GM21390 (cell line): ENCODE measurements around the gene CDC42SE2.
A peak's percentile ranks its signal among the peaks of the same experiment; 100 is the strongest.
"Not testable (repeated sequence)": the region's sequence is repeated elsewhere in the genome, so short reads cannot be mapped to it uniquely, and the experiment has no call there.

Experiments used
- ATAC-seq: cut with Tn5 transposase; IDR thresholded peaks from one replicate; pipeline ENCODE4 v1.9.1; 2021; ENCODE audit not compliant: unreplicated experiment

CDC42SE2 gene

DNA sequence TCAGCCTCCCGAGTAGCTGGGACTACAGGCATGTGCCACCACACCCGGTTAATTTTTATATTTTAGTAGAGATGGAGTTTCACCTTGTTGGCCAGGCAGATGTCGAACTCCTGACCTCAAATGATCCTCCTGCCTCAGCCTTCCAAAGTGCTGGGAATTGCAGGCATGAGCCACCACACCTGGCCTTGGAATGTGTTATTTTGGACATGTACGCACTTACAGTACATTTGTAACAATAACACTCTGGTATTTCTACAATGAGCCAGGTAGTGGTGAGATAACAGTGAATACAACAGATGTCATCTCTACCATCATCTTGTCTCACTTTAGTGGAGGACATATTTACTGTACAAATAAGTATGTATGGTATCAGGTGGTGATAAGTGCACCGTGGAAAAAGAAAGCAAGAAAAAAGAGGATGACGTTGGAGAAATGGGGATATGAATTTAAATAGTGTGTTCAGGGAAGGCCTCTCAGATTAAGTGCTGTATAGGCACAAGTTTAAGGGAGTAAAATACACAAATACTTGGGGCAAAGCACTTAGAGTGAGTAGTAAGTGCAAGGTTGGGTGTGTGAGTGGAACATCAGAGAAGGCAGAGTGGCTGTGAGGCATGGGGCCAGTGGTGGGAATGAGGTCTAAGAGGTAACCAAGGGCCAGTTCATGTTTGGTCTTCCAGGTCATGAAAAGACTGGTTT lies 100.1 kb downstream of the CDC42SE2 start:
- ATAC-seq, result no peak

DNA sequence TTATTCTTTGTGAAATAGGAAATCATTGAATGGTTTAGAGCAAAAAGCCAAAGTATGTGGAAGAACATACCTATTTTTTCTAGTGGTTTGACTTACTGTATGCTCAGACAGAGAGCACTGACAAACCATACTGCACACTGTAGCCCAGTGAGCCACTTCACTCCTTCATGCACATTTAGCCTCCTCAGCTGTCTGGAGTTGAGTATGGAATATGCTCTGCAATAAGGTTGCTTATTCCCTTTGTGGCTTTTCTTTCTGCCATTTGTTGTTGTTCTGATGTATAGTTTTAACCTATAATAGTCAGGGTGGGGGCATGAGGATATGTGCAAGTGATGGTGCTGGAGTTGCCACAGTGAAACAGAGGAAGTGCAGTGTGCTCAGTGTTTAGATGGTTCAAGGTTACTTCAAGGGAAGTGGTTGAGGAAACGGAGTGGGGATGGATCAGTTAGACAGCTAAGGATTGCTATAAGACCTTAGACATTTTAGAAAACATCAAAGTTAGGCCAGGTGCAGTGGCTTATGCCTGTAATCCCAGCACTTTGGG lies 100.7 kb downstream of the CDC42SE2 start:
- no peak for ATAC-seq

DNA sequence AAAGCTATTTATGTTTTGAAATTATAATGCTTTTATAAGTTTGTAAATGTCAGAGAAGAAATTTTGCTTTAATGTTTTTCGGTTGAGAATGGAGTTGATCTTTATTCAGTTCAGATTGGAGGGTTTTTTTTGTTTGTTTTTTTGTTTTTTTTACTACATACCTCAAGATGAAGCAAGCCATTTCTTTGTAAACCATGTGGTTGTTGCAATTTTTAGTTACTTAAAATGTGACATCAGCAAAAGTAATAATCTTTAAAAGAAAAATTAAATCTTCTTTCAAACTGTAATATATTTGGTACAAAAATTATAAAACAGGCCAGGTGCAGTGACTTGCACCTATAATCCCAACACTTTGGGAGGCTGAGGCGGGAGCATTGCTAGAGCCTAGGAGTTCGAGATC lies 102.6 kb downstream of the CDC42SE2 start:
- ATAC-seq, result no peak

DNA sequence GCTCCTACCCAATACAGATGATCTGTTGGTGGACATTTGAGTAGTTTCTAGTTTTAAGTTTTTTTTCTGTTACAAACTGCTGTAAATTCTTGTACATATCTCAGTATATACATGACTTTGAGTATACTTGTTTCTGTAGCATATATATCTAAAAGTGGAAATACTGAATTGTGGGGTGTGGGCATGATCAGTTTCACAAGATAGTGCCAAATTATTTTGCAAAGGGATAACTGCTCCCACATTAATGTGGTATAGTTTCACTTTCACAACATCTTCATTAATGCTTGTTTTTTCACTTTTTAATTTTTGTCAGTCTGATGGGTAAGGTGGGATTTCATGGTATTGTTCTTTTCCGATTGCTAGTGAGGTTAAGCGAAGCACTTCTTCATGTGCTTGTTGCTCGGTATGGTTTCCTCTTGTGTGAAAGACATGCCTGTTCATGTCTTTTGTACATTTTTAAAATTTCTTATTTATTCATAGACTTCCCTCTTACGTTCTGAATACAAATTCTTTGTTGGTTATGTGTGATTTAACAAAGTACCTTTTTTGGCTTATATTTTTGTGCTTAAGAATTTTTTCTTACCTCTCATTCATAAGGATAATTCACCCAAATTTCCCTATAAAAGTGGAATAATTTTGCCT lies 103.5 kb downstream of the CDC42SE2 start:
- ATAC-seq, result no peak

DNA sequence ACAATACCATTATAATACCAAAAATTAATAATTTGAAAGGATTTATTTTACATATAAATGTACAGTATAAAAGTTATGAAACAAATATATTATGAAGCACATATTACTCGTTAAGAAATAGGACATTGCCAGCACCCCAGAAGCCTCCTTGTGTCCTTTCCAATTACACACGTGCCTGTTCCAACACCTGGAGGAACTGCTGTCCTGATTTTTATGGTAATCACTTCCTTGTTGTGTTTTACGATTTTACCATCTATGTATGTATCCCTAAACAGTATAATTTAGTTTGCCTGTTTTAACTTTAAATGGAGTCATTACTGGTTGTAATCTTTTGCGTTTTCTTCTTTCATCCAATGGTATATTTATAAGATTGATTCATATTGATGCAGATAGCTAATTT lies 105.0 kb downstream of the CDC42SE2 start:
- ATAC-seq, result no peak

DNA sequence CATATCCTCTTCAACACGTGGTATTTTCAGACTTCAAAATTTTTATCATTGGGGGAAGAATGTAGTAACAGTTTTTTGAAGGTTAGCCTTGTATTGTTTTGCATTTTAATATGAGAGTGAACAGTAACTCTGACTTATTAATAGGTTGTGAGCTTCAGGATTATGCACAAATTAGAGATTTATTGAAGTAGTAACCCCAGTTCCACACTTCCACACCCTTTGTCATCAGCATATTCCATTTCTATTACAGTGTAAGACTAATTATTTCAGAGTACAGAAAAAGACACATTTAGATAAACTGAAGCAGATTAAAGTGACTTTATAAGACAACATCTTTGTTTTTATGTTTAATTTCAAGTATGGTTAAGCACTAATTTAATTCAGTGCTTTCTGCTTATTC lies 105.7 kb downstream of the CDC42SE2 start:
- ATAC-seq, result no peak

DNA sequence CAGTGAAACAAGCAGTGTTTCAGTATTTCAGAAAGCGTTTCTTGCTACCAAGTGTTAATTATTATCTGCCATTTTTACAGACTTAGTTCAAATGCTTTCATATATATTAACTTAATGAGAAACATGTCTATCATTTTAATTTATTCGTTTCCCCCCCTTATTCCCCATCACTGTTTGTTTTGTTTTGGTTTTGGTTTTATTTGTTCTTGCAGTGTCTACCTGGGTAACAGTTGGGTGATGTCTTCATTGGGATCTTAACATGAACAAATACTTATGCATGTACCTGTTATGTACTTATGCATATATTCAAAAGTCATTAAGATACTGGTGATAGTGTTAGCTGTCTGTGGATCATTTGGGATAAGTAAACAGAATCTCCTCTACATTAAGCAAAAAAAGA lies 108.0 kb downstream of the CDC42SE2 start:
- ATAC-seq, result no peak

DNA sequence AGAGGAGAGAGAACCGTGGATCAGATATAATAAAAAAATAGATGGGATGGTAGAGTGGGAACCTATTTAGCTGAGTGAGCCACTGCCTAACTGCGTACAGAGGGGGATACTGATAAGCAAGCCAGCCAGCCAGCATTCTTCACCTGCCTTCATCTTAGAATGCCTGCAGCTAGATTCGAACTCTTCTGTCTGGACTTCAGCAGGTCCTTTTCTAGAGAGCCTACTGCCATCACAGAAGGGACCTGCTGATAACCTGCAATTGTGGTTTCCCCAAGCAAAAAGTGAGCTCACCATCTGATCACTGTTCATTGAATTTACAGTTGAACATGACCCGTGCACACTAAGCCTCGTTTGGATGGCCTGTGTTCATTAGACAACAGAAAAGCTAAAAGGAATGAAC lies 109.4 kb downstream of the CDC42SE2 start:
- no peak for ATAC-seq

DNA sequence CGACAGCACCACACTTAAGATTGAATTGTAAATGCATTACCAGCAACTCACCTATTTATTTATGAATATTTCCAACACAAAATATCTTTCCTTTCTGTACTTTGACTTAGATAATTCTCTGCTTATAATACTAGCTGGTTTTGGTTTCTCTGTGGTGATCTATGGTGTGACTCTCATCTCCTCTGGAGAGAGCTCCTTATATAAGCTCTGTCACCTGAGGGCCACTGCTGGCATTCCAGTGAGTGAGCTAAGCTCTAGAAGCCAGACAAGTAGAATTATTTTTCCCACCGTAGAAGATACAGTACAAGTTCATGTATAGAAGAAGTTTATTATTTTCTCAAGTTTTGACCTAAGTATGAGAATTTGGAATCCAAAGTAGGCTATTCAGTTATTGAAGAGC lies 111.5 kb downstream of the CDC42SE2 start:
- ATAC-seq, result peak; percentile 40

DNA sequence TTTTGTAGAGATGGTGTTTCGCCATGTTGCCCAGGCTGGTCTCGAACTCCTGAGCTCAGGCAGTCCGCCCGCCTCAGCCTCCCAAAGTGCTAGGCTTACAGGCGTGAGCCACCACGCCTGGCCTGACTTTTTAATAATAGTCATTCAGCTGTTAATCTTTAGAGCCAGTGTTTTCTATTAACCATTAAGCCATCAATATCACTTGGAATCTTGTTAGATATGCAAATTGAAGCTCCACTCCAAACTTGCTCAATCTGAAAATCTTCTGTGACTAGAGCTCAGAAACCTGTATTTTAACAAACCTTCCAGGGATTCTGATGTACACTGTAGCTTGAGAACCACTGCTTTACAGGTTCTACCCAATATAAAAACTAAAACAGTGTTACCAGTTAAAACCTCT lies 113.5 kb downstream of the CDC42SE2 start:
- no peak for ATAC-seq

DNA sequence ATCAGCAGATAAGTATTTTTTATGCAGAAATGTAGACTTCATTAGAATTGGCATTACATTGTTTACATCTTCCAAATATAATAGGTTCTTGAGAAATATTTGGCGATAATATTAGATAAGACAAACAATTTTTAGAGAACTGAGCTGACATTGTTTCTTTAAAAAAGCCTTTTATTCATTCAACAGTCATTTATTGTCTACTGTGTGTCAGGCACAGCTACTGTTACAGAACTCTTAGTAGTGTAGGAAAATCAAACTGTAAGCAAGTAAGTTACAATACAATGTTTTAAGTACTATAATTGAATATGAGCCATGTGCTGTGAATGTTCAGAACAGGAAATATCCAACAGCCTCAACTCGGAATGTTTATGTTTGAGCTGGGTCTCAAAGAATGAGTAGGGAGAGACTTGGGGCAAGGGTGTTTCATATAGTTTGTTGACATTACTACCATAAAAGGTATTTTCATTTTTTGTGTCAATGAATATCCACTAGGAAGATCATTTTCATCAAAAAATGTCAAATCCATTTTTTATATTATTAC lies 114.0 kb downstream of the CDC42SE2 start:
- ATAC-seq, result no peak

DNA sequence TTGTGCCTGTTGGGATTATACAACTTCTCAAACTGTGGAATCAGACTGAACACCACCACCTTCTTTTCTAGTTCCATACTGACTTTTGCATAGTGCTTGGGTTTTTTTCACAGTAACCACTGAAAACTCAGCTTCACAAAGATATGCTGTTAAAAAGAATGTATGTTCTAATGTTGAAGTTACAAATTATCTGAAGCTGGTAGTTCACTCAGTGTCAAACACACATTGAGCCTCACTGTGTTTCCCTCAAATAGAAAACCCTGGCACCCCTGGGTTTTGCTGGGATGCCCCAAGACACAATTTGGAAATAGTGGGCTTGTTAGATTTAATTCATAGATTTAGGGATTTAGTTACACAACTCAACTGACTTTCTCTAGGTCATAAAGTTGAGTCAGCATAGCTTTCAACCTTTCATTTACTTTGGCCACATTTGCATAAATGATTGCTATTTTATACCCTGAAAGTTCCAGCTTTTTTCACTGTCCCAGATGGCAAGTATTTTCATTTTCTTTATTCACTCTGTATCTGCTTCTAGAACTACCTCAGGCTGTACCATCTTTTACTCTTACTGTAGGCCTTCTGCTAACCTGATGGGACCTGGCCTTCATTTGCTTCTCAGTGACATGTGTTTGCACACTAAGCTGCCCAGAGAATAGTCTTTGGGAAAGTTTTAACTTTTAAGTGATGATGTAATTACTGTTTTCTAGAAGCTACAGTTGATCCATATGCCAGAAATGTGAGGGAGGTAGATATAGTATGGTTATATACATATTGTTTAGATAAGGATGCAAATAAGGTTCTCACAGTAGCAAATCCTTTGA lies 115.1 kb downstream of the CDC42SE2 start:
- peak; percentile 31 for ATAC-seq

DNA sequence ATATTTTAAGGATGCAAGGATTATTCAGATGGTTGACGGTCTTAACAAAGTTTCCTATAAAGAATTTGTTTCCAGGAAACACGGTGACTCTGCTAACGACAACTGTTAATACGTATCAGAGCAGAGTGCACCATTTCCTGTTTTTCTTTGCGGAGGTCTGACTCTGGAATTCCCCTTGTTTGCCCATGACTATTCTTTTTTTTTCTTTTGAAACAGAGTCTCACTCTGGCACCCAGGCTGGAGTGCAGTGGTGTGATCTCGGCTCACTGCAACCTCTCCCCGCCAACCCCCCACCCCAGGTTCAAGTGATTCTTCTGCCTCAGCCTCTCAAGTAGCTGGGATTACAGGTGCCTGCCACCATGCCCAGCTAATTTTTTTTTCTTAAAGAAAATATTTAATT lies 115.9 kb downstream of the CDC42SE2 start:
- ATAC-seq, result peak; percentile 24

DNA sequence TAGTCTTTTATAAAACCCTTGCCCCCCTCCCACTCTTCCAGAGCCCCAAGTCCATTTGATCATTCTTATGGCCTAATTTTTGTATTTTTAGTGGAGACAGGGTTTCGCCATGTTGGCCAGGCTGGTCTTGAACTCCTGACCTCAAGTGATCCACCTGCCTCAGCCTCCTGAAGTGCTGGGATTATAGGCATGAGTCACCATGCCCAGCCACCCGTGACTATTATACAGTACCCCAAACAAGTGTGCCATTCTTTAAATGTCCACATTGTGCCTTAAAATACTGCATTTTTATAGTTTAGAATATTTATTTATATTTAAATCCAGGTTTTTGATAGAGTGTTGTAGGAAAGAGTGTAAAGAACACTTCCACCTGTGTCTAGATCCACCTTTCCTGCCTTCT lies 116.4 kb downstream of the CDC42SE2 start:
- not testable (repeated sequence) for ATAC-seq

DNA sequence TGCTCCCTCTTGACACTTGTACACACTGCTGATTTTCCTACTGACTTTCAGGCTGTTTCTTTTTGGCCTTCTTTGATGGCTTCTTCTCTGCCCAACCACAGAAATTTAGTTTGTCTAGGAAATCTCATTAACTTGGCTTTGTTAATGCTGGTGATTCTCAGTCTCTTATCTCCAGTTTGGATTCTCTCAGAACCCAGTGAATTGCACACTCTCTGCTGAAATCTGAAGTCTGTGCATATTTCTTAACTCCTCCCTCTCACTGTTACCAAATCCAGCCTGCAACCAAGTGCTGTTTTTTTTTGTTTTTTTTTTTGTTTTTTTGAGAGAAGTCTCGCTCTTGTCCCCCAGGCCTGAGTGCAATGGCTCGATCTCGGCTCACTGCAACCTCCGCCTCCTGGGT lies 117.2 kb downstream of the CDC42SE2 start:
- no peak for ATAC-seq

DNA sequence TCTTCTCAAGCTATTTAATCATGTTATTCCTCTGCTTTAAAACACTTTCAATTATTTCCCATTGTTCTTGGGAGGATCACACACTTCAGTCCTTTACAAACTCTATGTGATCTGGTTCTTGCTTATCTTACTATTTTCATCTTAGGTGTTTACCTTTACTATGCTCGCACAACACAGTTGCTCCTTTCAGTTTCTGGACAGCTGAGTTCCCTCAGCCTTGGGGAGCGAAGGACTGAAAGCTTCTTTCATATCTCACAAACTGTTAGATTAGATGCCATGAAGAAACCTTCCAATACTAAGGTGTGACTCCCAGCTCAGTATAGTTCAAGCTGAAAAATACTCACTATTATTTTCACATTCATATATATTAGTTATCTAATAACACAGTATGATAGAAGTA lies 117.9 kb downstream of the CDC42SE2 start:
- ATAC-seq, result peak; percentile 67

DNA sequence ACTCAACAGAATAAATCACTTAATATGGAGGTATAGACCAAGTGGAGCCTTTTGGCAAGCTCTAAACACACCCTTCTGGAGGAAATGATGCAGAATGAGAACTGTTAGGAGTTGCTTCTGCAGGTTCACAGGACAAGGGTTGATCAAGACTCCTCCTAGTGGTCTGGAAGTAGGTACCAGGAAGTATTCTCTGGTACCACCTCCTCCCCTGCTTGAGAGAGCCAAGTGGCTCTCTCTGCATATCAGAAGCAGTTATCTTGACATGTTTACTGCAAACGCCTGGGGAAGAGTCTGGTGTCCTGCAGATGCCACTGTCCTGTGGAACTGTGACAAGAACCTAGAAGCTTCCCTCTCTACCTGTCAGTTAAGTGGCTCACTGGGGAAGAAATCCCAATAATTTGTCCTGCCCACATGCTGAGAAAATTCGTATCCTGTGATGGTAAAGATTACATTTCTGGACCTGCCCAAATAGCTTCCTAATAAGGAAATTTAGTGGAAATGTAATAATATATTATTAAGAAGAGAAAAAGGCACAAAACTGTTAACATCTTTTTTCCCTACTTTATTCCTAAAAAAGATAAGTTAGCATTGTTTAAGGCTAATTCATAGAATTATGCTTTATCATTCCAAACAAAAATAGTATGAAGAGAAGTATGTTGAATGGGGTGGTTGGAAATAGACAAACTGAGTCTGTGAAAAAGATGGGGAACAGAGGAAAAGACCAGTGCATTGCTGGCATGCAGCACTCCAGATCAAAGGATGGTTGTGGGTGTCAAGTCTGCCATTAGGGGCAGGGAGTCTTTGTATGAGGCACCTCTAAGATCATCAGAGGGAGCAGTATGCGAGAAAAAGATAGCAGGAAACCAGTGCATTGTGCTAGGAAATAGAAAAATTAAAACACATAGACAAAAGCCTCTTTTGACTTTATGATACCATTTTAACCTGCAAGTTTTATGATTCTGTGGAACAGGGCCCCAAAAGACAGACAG lies 118.8 kb downstream of the CDC42SE2 start:
- peak; percentile 49 for ATAC-seq

DNA sequence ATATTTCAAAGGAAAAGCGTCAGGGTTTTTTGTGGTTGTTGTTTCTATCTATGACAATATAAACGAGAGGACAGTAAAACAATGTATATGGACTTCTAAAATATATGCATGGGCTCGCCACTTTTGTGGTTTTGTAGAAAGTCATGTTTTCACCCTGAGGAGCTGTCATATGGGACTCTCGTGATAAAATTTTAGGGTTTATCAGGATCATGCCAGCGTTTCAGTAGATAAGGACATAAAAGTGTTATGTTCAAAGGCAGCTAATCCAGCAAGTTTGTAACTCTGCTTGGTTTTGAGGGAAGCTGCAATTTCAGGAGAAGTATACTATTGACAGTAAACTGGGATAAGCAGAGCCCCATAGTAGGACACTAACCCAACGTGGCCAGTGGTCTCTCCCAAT lies 120.3 kb downstream of the CDC42SE2 start:
- ATAC-seq, result no peak

DNA sequence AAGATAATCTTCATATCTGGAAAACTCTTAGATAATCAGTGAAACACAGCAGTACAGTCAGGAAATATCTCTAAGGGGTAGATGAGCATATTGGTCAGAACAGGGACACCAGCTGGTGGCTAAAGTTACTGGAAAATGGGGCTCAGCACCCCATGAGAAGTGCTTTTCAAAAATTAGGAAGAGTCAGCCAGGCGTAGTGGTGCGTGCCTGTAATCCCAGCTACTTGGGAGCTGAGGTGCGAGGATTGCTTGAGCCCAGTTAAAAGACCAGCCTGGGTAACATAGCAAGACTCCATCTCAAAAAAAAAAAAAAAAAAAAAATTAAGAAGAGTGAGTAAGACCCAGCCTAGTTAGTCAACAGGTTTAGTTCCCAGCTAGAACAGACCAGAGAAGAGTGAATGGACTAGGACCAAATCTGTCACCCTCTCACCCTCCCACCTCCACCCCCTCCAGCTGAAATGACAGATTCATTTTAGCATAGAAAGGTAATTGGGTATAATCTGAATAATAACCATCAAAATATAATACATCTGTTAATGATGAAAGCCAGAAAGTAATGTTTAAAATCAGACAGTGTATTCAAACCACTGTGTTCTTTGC lies 120.9 kb downstream of the CDC42SE2 start:
- ATAC-seq, result no peak

DNA sequence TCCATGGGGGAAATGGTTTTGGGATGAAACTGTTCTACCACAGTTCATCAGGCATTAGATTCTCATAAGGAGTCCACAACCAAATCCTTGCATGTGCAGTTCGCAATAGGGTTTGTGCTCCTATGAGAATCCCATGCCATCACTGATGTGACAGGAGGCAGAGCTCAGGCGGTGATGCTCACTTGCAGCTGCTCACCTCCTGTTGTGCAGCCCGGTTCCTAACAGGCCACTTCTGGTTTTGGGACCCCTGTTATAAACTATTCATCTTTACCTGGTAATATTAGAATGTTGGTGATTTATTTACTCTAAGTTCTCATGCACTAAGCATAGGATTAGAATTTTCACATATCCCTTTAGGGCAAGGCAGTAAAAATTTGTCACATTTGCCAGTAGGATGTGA lies 122.3 kb downstream of the CDC42SE2 start:
- ATAC-seq, result no peak
